ENCODE measurements around the gene ETV6. TPM values are rescaled to one million over a fixed set of nuclear protein-coding genes. Genes with fewer than 3 reads are reported as not detected.

ETV6 gene
- total and polyA plus RNA-seq, 9 of the 15 experiments (the other 6 are each of a cell fraction or from before 2014, with no cell fraction given) = 0.81 to 12.7 (median 4.1) TPM

- no peaks in the 10 kb centered on the region for H3K79me2 ChIP-seq (ENCODE audit: control insufficient read depth, insufficient read depth, low read length)
- H3K9me1 ChIP-seq (ENCODE audit: control insufficient read depth, insufficient read depth, low read length) = no peaks in the 10 kb centered on the region
- no peak overlapping the region for H3K4me3 ChIP-seq
- DNase-seq (ENCODE audit: extremely low read depth in 1 of 4, low spot score in 3 of 4) = no peak
- in situ Hi-C loops (cut with MboI) (no loop called here), intact Hi-C loops (cut with micrococcal nuclease) (no loop called here)
- BruUV-seq (replicated peaks) = no TSS peak
- no peaks in the 10 kb centered on the region for H3K9me3 ChIP-seq (replicated peaks; ENCODE audit: control insufficient read depth, insufficient read depth, low read depth, low read length)
- H3K27ac ChIP-seq (ENCODE audit: extremely low read depth, low read depth, low read length) = no peak overlapping the region
- WGBS (ENCODE audit: insufficient coverage, low coverage, missing lambda C conversion rate) = 63% methylated on average over 2 of the region's 2 CpGs
- H3K9ac ChIP-seq (ENCODE audit: insufficient read depth in 1 of 2, low read depth in 2 of 2, low read length in 2 of 2) = no peak overlapping the region
- no peaks in the 10 kb centered on the region for H3K4me1 ChIP-seq (replicated peaks in 1 of 2; ENCODE audit: control insufficient read depth in 2 of 2, insufficient read depth in 2 of 2, low read length in 2 of 2)
- CTCF ChIA-PET (ENCODE audit: low intra/inter-chr PET ratio) = no interaction called here
- no peak for ATAC-seq
- H2AFZ ChIP-seq (ENCODE audit: low read depth, low read length) = no peak overlapping the region
- H3K4me2 ChIP-seq (ENCODE audit: insufficient read depth, low read length) = no peak overlapping the region
- FAIRE-seq = no peak
- H3K36me3 ChIP-seq (ENCODE audit: control insufficient read depth, insufficient read depth, low read length) = no peaks in the 10 kb centered on the region
- POLR2A ChIA-PET = no interaction called here
- TF ChIP-seq PHTF2 (CRISPR knock-in tag; IDR thresholded peaks at IDR 0.05) (no peak), ZNF444 (CRISPR knock-in tag; IDR thresholded peaks at IDR 0.05) (no peak), ZKSCAN8 (CRISPR knock-in tag; IDR thresholded peaks at IDR 0.05) (no peak), TAF9B (IDR thresholded peaks at IDR 0.05; ENCODE audit: partially characterized antibody) (no peak), FOS (IDR thresholded peaks at IDR 0.05; ENCODE audit: extremely low read depth, insufficient read length) (no peak), ZBTB11 (CRISPR knock-in tag; IDR thresholded peaks at IDR 0.05) (no peak), ZSCAN32 (CRISPR knock-in tag; IDR thresholded peaks at IDR 0.05) (no peak), LARP7 (IDR thresholded peaks at IDR 0.05) (no peak), ZEB2 (IDR thresholded peaks at IDR 0.05) (no peak), MXD1 (CRISPR knock-in tag; IDR thresholded peaks at IDR 0.05; ENCODE audit: borderline replicate concordance, poor library complexity, severe bottlenecking) (no peak), MECOM (CRISPR knock-in tag; IDR thresholded peaks at IDR 0.05) (no peak), HSF4 (CRISPR knock-in tag; IDR thresholded peaks at IDR 0.05; ENCODE audit: borderline replicate concordance) (no peak), MEF2A (IDR thresholded peaks at IDR 0.05; ENCODE audit: control insufficient read depth, low read depth, low read length) (no peak)
- H3K27me3 ChIP-seq (ENCODE audit: control insufficient read depth in 2 of 2, insufficient read depth in 2 of 2, low read length in 2 of 2) = no peaks in the 10 kb centered on the region
- no peaks in the 10 kb centered on the region for H4K20me1 ChIP-seq (replicated peaks; ENCODE audit: control insufficient read depth, insufficient read depth, low read length)
Observed at GRCh38 chr12:11881835-11882234, 232.4 kb downstream of the ETV6 start.
